T-helper 2 cell treated with Interferon-gamma antibody and Interleukin-4, amounts not matched to agents 5 μg/mL and 100 μg/mL, for 36 hours (primary cell): ENCODE measurements around the gene NAXE.
A peak's percentile ranks its signal among the peaks of the same experiment; 100 is the strongest.
"Not testable (repeated sequence)": the region's sequence is repeated elsewhere in the genome, so short reads cannot be mapped to it uniquely, and the experiment has no call there.

Experiments
- DNase-seq: peaks from one replicate; pipeline ENCODE4 v3.0.0; 2021; ENCODE audit warnings: low spot score
- H3K27ac Mint-ChIP-seq: one replicate; pipeline ENCODE4 v1.8.0; 2021; ENCODE audit warnings: mild to moderate bottlenecking, mixed read lengths
- H3K27me3 Mint-ChIP-seq: one replicate; pipeline ENCODE4 v1.8.0; 2021; ENCODE audit warnings: low read depth, mixed read lengths
- H3K36me3 Mint-ChIP-seq: one replicate; pipeline ENCODE4 v1.8.0; 2021; ENCODE audit warnings: low read depth, mixed read lengths
- H3K4me1 Mint-ChIP-seq: one replicate; pipeline ENCODE4 v1.8.0; 2021; ENCODE audit warnings: low read depth, mixed read lengths
- H3K4me3 Mint-ChIP-seq: one replicate; pipeline ENCODE4 v1.8.0; 2022; ENCODE audit warnings: mild to moderate bottlenecking, moderate library complexity, mixed read lengths
- H3K9me3 Mint-ChIP-seq: one replicate; pipeline ENCODE4 v1.8.0; 2021; ENCODE audit warnings: mixed read lengths

NAXE gene

DNA sequence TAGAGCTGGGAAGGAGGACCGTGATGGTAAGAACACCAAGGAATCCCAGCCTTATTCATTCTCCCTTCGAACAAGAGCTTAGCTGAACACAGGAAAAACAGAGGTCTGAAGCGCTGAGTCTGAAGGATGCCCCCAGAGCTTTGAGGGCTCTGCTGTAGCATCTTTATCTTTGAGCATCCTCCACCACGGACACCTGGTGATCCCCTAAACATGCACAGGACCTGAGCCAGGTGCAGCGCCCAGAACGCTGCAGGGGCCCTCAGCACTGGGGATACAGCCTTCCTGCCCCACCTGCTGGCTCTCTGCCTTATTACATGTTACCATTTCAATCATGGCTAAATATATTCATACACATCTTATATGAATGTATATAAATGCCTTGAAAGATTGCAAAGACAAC, 17.4 kb downstream of the NAXE start:
- DNase-seq, result peak; percentile 37
- peaks cover 24% of the 10 kb centered on the region for H3K27me3 Mint-ChIP-seq
- no peak overlapping the region for H3K27ac Mint-ChIP-seq
- no peaks in the 10 kb centered on the region for H3K36me3 Mint-ChIP-seq
- no peak overlapping the region for H3K4me3 Mint-ChIP-seq
- peaks cover 8% of the 10 kb centered on the region for H3K4me1 Mint-ChIP-seq
- no peaks in the 10 kb centered on the region for H3K9me3 Mint-ChIP-seq

DNA sequence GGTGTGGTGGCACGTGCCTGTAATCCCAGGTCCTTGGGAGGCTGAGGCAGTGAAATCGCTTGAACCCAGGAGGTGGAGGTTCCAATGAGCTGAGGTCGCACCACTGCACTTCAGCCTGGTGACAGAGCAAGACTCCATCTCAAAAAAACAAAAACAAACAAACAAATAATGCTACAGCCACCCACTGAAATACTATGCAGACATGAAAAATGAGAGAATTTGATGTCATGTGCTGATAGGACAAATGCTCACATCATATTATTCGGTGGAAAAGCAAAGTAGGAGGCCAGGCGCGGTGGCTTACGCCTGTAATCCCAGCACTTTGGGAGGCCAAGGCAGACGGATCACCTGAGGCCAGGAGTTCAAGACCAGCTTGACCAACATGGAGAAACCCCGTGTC, 18.5 kb downstream of the NAXE start:
- peaks cover 33% of the 10 kb centered on the region for H3K27me3 Mint-ChIP-seq
- not testable (repeated sequence) for H3K27ac Mint-ChIP-seq, H3K9me3 Mint-ChIP-seq, H3K36me3 Mint-ChIP-seq, H3K4me1 Mint-ChIP-seq, DNase-seq, H3K4me3 Mint-ChIP-seq

DNA sequence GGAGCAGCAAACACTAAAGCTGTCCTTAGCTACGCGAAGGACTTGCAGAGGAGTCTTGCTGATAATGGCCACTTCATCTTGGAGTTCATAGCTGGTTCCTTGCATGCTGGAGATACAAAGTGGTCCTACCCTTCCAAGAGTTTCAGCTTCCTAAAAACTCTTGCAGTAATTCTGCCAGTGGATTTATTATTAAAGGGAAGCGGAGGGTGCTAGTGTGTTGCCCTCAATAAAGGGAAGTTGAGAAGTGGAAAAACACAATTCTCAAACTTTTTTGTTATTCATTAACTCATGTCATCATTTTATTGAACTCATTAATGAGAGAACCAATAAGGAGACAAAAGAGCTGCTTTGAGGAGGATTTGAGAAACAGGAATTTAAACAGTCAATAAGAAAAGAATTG, 21.1 kb downstream of the NAXE start:
- H3K4me3 Mint-ChIP-seq, result no peak overlapping the region
- peaks cover 43% of the 10 kb centered on the region for H3K27me3 Mint-ChIP-seq
- no peak overlapping the region for H3K27ac Mint-ChIP-seq
- H3K36me3 Mint-ChIP-seq, result no peaks in the 10 kb centered on the region
- peaks cover 9% of the 10 kb centered on the region for H3K4me1 Mint-ChIP-seq
- no peak for DNase-seq
- no peaks in the 10 kb centered on the region for H3K9me3 Mint-ChIP-seq

DNA sequence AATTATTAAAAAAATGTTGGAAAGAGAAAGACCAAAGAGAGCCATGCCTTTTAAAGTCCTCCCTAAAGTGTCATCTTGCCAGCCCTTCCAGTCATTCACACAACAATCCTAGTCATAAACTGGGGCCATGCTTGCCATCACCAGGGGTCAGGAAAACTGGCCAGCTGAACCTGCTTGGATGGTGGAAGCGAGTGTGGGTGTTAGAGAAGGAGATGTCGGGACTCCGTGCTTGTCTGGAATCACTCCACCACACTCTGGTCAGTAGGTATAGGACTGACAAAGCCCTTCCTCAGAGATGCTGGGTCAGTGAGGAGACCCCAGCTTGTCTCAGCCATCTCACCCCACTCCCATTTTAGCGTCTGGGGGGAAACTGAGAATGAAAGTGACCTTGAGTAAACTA, 24.4 kb downstream of the NAXE start:
- DNase-seq, result no peak
- H3K36me3 Mint-ChIP-seq, result no peaks in the 10 kb centered on the region

DNA sequence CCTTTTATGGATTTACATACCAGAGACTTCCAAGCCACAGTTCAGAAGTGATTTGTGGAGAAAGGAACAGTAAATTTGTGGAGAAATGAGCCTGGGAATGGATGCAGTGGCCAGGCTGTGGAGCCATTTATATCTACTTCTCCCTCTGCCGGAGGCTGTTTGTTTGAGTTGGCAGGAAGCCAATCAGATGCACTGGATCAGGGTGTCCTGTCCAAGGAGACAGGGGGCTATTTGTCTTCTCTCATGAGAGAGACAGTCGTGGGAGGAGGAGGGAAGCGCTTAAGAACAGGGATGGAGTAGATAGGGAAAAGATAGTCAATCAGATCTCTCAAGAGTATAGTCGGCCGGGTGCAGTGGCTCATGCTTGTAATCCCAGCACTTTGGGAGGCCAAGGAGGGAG, 24.9 kb downstream of the NAXE start:
- Mint-ChIP-seq H3K4me1 (peaks cover 1% of the 10 kb centered on the region), H3K36me3 (no peaks in the 10 kb centered on the region), H3K27ac (no peak overlapping the region), H3K4me3 (no peak overlapping the region), H3K27me3 (peaks cover 63% of the 10 kb centered on the region), H3K9me3 (no peaks in the 10 kb centered on the region)
- DNase-seq, result no peak

More for the DNA sequence above, 24.4 kb downstream of the NAXE start:
- no peak overlapping the region for H3K27ac Mint-ChIP-seq
- peaks cover 1% of the 10 kb centered on the region for H3K4me1 Mint-ChIP-seq
- no peaks in the 10 kb centered on the region for H3K9me3 Mint-ChIP-seq
- no peak overlapping the region for H3K4me3 Mint-ChIP-seq
- peaks cover 61% of the 10 kb centered on the region for H3K27me3 Mint-ChIP-seq

DNA sequence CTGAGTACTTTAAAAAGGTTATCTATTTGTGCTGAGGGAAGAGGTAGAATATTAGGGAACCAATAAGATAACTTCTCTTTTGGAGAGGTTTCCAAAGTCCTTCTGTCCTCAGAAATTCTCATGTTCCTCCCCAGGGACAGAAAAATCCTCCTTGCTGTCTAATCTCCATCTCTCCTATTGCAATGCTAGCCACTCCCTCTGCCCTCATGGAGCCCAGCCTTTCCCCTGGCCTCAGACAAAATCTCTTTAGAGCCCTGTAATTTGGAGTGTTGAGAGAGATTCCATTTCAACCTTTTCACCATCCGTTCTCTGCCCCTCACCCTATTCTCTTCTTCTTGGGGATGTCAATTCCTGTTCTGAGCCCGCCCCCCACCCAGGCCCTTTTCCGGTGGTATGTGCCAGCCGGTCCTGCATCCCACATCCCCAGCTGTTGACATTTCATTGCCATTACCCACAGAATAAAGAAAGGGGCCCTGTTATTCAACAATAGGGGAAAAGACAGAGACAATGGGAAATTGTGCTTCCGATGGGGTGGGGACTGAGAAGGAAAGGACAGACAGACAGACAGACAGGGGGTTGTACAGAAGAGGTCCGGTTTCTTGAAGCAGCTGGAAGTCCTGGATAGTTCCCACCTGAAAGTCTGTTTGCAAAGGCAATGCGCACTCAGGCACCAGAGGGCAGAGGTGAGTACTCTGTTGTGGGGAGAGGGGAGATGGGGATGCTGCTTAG, 27.4 kb downstream of the NAXE start, which contains the start of gene HAPLN2:
TSS of gene HAPLN2 (plus strand) at position 563 of the 729 bp plus-strand sequence. CDS start 4,076 bp downstream, outside the sequence.
- Mint-ChIP-seq H3K4me1 (peaks cover 1% of the 10 kb centered on the region), H3K27ac (no peak within 1 kb of the TSS), H3K36me3 (no peaks in the 10 kb centered on the region), H3K27me3 (peaks cover 65% of the 10 kb centered on the region), H3K9me3 (no peaks in the 10 kb centered on the region), H3K4me3 (no peak within 1 kb of the TSS)
- DNase-seq, result no peak

DNA sequence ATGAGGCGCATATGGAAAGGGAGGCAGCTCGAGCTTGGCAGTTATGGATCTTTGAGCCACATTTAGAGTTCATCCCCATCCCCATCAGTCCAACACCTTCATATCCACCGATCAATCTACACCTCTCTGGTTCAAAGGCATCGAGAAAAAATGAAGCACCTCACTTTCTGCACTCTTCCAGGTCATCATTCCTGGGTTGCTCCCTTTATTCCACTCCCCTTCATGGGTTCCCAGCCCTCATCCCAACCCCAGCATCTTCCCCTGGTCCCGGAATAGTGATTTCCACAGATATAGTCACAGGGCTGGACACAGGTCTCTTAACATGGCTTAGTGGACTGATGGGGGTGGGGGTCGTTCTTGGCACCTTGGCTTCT, 28.0 kb downstream of the NAXE start:
- H3K4me3 Mint-ChIP-seq, result no peak overlapping the region
- no peak for DNase-seq
- no peak overlapping the region for H3K27ac Mint-ChIP-seq
- H3K4me1 Mint-ChIP-seq, result peaks cover 4% of the 10 kb centered on the region
- H3K36me3 Mint-ChIP-seq, result no peaks in the 10 kb centered on the region
- peaks cover 63% of the 10 kb centered on the region for H3K27me3 Mint-ChIP-seq
- no peaks in the 10 kb centered on the region for H3K9me3 Mint-ChIP-seq

DNA sequence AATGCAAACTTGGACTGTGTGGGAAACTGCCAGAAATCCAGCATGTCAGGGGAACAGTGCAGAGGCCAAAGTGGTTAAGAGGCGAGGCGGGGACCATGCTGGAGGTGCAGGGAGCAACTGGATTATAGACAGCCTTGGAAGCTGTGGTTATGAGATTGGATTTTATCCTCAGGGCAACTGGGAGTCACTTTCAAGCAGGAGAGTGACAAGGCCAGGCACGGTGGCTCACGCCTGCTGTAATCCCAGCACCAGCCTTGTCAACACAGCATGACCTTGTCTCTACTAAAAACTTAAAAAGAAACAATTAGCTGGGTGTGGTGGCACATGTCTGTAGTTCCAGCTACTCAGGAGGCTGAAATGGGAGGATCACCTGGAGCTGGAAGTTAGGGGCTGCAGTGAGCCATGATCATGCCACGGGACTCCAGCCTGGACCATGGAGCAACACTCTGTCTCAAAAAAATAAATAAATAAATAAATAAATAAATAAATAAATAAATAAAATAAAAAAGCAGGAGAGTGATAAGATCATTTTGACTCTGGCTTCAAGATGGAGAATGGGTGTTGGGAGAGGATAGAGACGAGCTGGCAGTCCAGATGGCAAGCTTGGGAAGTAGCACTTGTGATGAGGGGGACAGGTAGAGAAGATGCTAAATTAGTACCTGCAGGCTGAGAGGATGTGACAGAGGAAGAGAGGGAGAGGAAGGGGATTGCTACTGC, 31.2 kb downstream of the NAXE start:
- no peak for DNase-seq
- peaks cover 8% of the 10 kb centered on the region for H3K4me1 Mint-ChIP-seq
- H3K36me3 Mint-ChIP-seq, result no peaks in the 10 kb centered on the region
- no peak overlapping the region for H3K27ac Mint-ChIP-seq
- no peak overlapping the region for H3K4me3 Mint-ChIP-seq
- H3K9me3 Mint-ChIP-seq, result no peaks in the 10 kb centered on the region
- peaks cover 68% of the 10 kb centered on the region for H3K27me3 Mint-ChIP-seq

DNA sequence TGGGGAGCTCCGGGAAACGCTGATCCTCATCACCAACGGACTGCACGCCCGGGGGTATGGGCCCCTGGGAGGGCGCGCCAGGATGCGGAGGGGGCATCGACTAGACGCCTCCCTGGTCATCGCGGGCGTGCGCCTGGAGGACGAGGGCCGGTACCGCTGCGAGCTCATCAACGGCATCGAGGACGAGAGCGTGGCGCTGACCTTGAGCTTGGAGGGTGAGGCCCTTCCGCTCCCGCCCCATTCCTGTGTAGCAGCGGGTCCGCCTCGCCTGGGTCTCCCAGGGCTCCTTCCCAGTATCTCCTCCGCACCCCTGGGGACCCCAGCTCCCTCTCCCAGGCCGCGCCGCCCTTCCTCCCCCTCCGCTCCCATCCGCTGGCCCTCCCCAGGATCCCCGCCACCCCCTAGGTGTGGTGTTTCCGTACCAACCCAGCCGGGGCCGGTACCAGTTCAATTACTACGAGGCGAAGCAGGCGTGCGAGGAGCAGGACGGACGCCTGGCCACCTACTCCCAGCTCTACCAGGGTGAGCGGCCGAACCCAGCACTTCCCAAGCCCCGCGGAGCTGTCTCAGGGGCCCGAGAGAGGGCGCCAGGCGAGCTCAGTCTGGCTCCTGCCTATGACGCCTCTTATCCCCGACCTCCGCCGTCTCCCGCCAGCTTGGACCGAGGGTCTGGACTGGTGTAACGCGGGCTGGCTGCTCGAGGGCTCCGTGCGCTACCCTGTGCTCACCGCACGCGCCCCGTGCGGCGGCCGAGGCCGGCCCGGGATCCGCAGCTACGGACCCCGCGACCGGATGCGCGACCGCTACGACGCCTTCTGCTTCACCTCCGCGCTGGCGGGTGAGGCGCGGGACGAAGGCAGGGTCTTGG, 32.6 kb downstream of the NAXE start:
- no peak overlapping the region for H3K27ac Mint-ChIP-seq
- peaks cover 8% of the 10 kb centered on the region for H3K4me1 Mint-ChIP-seq
- DNase-seq, result peak; percentile 38
- H3K27me3 Mint-ChIP-seq, result peaks cover 65% of the 10 kb centered on the region
- H3K4me3 Mint-ChIP-seq, result peak overlapping the region; percentile 52
- no peaks in the 10 kb centered on the region for H3K36me3 Mint-ChIP-seq
- no peaks in the 10 kb centered on the region for H3K9me3 Mint-ChIP-seq

DNA sequence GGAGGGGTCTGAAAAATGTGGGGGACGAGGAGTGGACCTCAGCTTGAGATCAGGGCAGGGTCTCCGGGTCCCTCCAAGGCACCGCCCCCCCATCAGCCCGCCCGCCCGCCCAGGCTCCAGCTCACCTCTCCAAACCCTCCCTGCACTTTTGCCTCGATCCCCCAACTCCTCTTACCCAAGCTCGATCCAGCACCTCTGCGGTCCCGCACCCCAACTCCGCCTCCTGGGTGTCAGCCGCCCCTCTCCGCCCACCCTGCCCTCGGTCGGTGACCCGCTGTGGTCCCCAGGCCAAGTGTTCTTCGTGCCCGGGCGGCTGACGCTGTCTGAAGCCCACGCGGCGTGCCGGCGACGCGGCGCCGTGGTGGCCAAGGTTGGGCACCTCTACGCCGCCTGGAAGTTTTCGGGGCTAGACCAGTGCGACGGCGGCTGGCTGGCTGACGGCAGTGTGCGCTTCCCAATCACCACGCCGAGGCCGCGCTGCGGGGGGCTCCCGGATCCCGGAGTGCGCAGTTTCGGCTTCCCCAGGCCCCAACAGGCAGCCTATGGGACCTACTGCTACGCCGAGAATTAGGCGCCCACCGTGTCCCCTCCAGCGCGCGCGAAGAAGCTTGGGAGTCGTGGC, 33.3 kb downstream of the NAXE start:
- peaks cover 8% of the 10 kb centered on the region for H3K4me1 Mint-ChIP-seq
- DNase-seq, result no peak
- no peak overlapping the region for H3K27ac Mint-ChIP-seq
- peak overlapping the region; percentile 52 for H3K4me3 Mint-ChIP-seq
- H3K36me3 Mint-ChIP-seq, result no peaks in the 10 kb centered on the region
- H3K9me3 Mint-ChIP-seq, result no peaks in the 10 kb centered on the region
- peaks cover 64% of the 10 kb centered on the region for H3K27me3 Mint-ChIP-seq

DNA sequence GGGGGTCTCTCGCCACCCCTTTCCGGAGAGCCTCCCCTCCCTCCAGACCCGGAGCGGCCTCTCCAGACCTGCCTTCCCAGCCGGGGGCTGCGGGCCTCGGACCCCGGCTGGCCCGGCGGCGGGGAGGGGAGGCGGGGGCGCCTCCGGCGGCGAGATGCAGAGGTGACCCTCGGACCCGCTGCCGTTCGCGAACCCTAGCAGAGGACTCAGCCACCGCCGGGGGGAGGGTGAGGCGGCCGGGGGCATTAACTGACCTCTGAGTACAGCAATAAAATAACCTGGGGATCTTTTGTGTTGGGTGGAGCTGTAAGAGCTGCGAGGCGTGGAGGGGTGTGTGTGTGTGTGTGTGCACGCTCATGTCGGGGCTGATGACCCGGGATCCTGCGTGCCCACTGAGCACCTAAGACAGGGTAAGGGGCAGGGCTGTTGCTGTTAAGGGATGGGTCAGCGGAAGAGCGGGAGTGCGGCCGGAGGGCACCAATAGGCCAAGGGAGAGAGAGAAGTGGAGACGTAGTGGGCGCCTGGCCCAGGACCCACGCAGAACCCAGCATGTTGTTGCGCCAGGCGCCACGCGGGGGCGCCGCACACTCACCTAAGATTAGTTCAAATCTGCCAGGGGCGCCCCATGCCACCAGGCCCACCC, 34.0 kb downstream of the NAXE start:
- H3K4me1 Mint-ChIP-seq, result peaks cover 8% of the 10 kb centered on the region
- peaks cover 60% of the 10 kb centered on the region for H3K27me3 Mint-ChIP-seq
- H3K27ac Mint-ChIP-seq, result no peak overlapping the region
- H3K36me3 Mint-ChIP-seq, result no peaks in the 10 kb centered on the region
- peak; percentile 35 for DNase-seq
- peak overlapping the region; percentile 63 for H3K4me3 Mint-ChIP-seq
- H3K9me3 Mint-ChIP-seq, result no peaks in the 10 kb centered on the region

DNA sequence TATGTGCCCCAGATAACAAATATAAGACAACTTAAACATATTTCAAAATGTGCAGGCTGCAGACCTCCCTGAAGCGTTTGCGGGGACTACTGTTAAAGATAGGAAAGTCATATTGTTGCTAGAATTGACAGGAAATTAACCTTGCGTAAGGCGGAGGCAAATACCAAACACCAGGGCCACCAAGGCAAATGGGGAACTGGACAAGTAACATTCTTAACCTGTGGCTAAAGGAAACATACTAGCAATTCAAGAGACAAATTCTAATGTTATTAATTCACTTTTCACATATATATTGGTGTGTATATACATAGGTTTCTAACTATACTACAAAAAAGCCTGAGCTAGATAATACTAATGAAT, 34.5 kb downstream of the NAXE start:
- Mint-ChIP-seq H3K27me3 (peaks cover 61% of the 10 kb centered on the region), H3K9me3 (no peaks in the 10 kb centered on the region), H3K36me3 (no peaks in the 10 kb centered on the region), H3K4me3 (no peak overlapping the region), H3K27ac (no peak overlapping the region), H3K4me1 (peaks cover 8% of the 10 kb centered on the region)
- no peak for DNase-seq

DNA sequence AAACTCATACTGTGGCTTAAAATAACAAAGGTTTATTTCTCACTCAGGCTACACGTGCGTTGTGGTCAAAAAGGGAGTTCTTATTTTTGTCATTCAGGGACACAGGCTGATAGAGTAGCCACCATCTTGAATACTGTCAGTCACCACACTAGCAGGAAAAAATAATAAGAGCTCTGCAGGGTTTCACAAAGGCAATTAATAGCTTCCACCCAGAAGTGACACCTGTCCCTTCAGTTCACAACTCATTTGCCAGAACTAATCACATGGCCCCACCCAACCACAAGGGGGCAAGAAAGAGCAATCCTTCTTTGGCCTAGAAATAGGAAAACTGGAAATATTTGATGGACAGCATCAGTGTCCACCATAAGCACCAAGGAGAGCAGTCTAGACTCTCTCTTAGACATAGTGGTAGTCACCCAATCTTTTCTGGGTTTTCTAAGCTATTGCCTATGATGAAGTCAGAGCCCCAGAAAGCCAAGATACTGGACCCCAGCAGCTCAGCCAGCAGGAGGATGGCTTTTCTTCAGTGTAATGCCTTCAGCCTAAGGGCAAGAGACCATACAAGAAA, 35.8 kb downstream of the NAXE start:
- no peak overlapping the region for H3K27ac Mint-ChIP-seq

More for the DNA sequence above, 35.8 kb downstream of the NAXE start:
- Mint-ChIP-seq H3K36me3 (no peaks in the 10 kb centered on the region), H3K27me3 (peaks cover 64% of the 10 kb centered on the region), H3K9me3 (no peaks in the 10 kb centered on the region), H3K4me3 (no peak overlapping the region), H3K4me1 (peaks cover 8% of the 10 kb centered on the region)
- DNase-seq, result peak; percentile 20
